NB4 (cell line): ENCODE results near the gene HABP4.

ENCODE experiments used
- POLR2A ChIP-seq: IDR thresholded peaks from 2 replicates; pipeline ENCODE4 v1.6.1; 2011; ENCODE audit warnings: mild to moderate bottlenecking; ENCODE audit not compliant: insufficient read length; ENCODE audit errors: extremely low read depth
- TF ChIP-seq, protein P1 (sequence below): IDR thresholded peaks from one replicate; pipeline ENCODE4 v1.5.1; 2012; ENCODE audit warnings: low read depth, low read length

DNA sequence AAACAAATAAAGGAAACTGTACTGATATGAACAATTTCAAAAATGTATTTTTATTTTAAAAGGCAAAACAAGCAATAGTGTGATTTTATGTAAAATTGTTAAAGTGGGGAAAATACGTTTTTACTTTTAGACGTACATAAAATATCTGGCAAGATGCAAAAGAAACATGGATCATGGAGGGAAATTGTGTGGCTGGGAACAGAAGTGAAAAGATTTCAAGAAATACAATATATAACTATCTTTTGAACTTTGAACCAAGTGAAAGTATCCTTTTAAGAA is 30.3 kb upstream of the HABP4 start:
- TF ChIP-seq, protein P1, sequence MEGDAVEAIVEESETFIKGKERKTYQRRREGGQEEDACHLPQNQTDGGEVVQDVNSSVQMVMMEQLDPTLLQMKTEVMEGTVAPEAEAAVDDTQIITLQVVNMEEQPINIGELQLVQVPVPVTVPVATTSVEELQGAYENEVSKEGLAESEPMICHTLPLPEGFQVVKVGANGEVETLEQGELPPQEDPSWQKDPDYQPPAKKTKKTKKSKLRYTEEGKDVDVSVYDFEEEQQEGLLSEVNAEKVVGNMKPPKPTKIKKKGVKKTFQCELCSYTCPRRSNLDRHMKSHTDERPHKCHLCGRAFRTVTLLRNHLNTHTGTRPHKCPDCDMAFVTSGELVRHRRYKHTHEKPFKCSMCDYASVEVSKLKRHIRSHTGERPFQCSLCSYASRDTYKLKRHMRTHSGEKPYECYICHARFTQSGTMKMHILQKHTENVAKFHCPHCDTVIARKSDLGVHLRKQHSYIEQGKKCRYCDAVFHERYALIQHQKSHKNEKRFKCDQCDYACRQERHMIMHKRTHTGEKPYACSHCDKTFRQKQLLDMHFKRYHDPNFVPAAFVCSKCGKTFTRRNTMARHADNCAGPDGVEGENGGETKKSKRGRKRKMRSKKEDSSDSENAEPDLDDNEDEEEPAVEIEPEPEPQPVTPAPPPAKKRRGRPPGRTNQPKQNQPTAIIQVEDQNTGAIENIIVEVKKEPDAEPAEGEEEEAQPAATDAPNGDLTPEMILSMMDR: no peak
- TF ChIP-seq POLR2A: no peak
